Thyroid gland (tissue), 4 donors: Measurements from ENCODE around the gene EMILIN1.

ENCODE experiments used
- POLR2A ChIP-seq, 2 donors: fragments of 450-650 bp; IDR thresholded peaks; one replicate each; pipeline ENCODE4 v1.6.1; 2017; ENCODE audit warnings: antibody characterized with exemption in 2 of 2, mild to moderate bottlenecking in 2 of 2, moderate library complexity in 1 of 2
- TF ChIP-seq, protein P1 (sequence below), 6 experiments: fragments of 200-600 bp in 3 of 6; fragments of 450-650 bp in 3 of 6; sonication (generic) in 3 of 6; IDR thresholded peaks; one replicate each; pipeline ENCODE4 v1.5.1; 2016 to 2019; ENCODE audit warnings: antibody characterized with exemption in 6 of 6, mild to moderate bottlenecking in 2 of 6, inconsistent platforms in 1 of 6, moderate library complexity in 1 of 6

DNA sequence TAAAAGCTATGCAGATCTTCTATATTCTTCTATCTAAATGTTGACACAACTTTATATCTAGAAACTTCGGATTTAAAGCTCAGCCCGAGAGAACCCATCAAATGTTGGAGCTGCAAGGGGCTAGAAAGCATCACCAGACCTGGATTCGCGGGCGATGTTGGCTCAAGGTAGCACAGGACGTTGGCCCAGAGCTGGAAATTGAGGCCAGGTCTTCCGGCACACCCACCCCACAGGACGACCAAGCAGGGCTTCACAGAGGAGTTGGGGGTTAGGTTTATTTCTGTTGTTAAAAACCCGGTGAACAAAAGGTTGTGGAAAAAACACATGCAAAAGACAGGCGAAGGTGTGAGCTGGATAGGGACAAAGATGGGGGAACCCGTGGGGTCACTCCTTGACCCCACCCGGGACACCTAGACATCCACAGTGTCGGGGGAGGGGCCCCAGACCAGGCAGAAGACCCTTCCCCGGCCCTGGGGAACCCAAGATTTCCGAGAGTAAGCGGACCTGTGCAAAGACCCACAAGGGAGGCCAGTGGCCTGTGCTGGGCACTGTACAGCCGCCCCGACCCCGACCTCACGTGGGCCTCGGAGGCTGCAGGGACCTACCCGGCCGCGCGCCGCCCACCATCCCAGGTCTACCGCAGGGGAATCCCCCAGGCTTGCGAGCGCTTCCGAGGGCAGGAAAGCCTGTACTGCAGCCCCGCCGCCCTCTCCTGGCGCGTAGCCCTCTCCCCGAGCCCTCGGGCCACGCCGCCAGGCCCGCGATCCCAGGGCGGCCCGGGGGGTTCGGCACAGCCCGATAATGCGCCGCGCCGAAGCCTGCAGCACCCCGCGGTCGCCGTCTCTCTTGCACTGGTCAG, 28.8 kb upstream of the EMILIN1 start:
- TF ChIP-seq, protein P1, sequence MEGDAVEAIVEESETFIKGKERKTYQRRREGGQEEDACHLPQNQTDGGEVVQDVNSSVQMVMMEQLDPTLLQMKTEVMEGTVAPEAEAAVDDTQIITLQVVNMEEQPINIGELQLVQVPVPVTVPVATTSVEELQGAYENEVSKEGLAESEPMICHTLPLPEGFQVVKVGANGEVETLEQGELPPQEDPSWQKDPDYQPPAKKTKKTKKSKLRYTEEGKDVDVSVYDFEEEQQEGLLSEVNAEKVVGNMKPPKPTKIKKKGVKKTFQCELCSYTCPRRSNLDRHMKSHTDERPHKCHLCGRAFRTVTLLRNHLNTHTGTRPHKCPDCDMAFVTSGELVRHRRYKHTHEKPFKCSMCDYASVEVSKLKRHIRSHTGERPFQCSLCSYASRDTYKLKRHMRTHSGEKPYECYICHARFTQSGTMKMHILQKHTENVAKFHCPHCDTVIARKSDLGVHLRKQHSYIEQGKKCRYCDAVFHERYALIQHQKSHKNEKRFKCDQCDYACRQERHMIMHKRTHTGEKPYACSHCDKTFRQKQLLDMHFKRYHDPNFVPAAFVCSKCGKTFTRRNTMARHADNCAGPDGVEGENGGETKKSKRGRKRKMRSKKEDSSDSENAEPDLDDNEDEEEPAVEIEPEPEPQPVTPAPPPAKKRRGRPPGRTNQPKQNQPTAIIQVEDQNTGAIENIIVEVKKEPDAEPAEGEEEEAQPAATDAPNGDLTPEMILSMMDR (IDR thresholded peaks at IDR 0.05): no peak
- no peak for TF ChIP-seq POLR2A (IDR thresholded peaks at IDR 0.05)
